MG63 (cell line): Measurements from ENCODE around the gene PRG2. TPM values are rescaled to one million over a fixed set of nuclear protein-coding genes. Genes with fewer than 3 reads are reported as not detected.
"Not testable (repeated sequence)": the region's sequence is repeated elsewhere in the genome, so short reads cannot be mapped to it uniquely, and the experiment has no call there.

Experiments
- DNase-seq: peaks from one replicate; pipeline ENCODE4 v3.0.0-alpha.2; 2020
- H3K27me3 ChIP-seq: fragments of 250-450 bp; sonication (Bioruptor Pico); 2 replicates; pipeline ENCODE4 v1.5.1; 2020; ENCODE audit warnings: mild to moderate bottlenecking, moderate library complexity
- H3K36me3 ChIP-seq: fragments of 250-450 bp; sonication (Bioruptor Pico); 2 replicates; pipeline ENCODE4 v1.5.1; 2020; ENCODE audit warnings: mild to moderate bottlenecking, moderate library complexity
- H3K4me3 ChIP-seq: fragments of 250-450 bp; sonication (Bioruptor Pico); 2 replicates; pipeline ENCODE4 v1.5.1; 2020; ENCODE audit warnings: mild to moderate bottlenecking, moderate library complexity
- H3K9me3 ChIP-seq: fragments of 250-450 bp; sonication (Bioruptor Pico); 2 replicates; pipeline ENCODE4 v1.5.1; 2020; ENCODE audit warnings: mild to moderate bottlenecking, moderate library complexity
- total RNA-seq: library from RNA; depleted of rRNA; stranded (reverse); fragments of >200 nt; shearing (Covaris generic); gene quantifications from 2 replicates; pipeline ENCODE4 v1.2.3, GENCODE V29; 2014; ENCODE audit warnings: low replicate concordance

PRG2 gene
- total RNA-seq, 1 experiment from 2014 or later, result not detected

DNA sequence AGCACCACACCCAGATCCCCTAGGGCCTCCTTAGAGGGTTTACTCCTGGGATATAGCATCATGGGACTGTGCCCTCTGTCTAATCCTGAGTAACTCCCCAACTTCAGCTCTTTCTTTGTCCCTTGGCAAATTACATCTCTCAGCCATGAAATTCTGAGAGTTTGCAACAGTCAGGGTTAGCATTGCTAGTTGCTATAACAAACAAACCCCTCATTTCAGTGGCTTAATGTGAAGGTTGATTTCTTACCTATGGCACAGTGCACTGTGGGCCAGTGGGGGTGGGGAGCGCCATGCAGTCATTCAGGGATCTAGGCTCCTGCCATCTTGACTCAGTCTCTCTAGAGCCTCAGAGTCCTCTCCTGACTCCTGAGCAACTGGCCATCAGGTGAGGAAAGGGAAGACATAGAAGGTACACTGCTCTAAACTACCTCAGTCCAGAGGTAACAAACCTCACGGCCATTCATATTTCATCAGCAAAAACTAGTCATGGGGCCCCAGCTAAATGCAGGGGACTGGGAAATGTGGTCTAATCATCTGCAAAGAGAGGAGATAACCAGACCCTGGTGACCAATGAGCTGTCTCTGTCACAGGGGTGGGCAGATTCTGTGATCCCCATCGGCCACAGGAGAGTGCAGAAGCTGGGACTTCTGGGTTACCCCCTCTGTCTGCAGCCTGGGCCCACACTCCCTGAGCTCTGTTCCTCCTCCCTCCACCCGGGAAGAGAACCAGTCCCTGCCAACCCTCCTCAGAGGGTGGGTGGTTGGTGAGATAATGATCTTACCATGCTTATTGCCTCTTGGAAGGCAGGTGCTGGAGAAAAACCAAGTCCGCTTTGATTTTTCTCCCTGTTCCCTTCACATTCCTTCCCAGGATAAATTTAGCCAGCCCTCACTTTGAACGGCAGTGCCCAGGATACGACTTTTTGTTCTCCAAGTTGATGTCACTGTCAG lies 27.0 kb downstream of the PRG2 start:
- no peak for DNase-seq
- H3K9me3 ChIP-seq, result no peaks in the 10 kb centered on the region
- no peak overlapping the region for H3K4me3 ChIP-seq
- no peaks in the 10 kb centered on the region for H3K27me3 ChIP-seq
- no peaks in the 10 kb centered on the region for H3K36me3 ChIP-seq

GRCh38 chr11:57361926-57362325 lies 28.5 kb downstream of the PRG2 start:
- H3K9me3 ChIP-seq, result no peaks in the 10 kb centered on the region
- H3K27me3 ChIP-seq, result no peaks in the 10 kb centered on the region
- no peak for DNase-seq
- H3K36me3 ChIP-seq, result no peaks in the 10 kb centered on the region
- no peak overlapping the region for H3K4me3 ChIP-seq

- H3K9me3 ChIP-seq, H3K36me3 ChIP-seq, H3K4me3 ChIP-seq, DNase-seq, H3K27me3 ChIP-seq: not testable (repeated sequence)
These were observed 29.0 kb downstream of the PRG2 start for GRCh38 chr11:57361420-57361819.

- Histone ChIP-seq H3K4me3 (no peak overlapping the region), H3K36me3 (no peaks in the 10 kb centered on the region), H3K27me3 (no peaks in the 10 kb centered on the region), H3K9me3 (no peaks in the 10 kb centered on the region)
- DNase-seq, result no peak
These were observed 29.5 kb downstream of the PRG2 start for GRCh38 chr11:57360991-57361390.

DNA sequence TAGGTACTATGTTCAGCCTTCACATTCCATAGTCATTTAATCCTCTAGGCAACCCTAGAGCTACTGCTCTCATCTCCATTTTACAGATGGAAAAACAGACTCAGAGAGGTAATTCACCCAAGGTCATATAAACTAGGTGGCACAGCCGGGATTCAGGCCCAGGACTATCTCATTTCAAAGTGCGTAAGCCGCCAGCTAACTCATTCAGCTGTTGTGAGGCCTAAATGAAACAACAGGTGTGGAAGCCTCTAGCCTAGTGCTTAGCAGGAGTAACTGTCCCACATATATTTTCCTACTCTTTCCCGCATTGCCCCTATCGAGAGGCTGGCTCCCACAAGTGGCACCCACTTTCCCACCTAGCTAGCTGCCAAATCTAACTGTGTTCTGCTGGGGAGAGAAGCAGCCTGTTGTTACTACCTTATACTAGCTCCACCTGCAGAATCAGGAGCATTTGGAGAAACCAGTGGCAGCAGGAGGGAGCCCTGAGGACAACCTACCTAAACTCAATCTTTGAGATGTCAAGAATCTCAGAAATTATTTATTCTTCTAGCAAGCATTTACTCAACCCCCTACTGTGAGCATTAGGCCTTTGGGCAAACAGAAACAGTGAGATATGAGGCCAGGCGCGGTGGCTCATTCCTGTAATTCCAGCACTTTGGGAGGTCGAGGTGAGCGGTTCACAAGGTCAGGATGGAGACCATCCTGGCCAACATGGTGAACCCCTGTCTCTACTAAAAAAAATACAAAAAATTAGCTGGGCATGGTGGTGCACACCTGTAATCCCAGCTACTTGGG lies 30.4 kb downstream of the PRG2 start:
- Histone ChIP-seq H3K36me3 (no peaks in the 10 kb centered on the region), H3K4me3 (no peak overlapping the region), H3K9me3 (no peaks in the 10 kb centered on the region), H3K27me3 (no peaks in the 10 kb centered on the region)
- DNase-seq, result no peak

- Histone ChIP-seq H3K4me3 (no peak overlapping the region), H3K27me3 (no peaks in the 10 kb centered on the region), H3K9me3 (no peaks in the 10 kb centered on the region), H3K36me3 (no peaks in the 10 kb centered on the region)
- DNase-seq, result no peak
These were observed 31.1 kb downstream of the PRG2 start for GRCh38 chr11:57359396-57359795.

- no peaks in the 10 kb centered on the region for H3K27me3 ChIP-seq
- H3K36me3 ChIP-seq, result no peaks in the 10 kb centered on the region
- no peak for DNase-seq
These were observed 31.5 kb downstream of the PRG2 start for GRCh38 chr11:57358991-57359390.

GRCh38 chr11:57358543-57358961 lies 31.9 kb downstream of the PRG2 start:
- DNase-seq, result no peak

More at GRCh38 chr11:57358991-57359390, 31.5 kb downstream of the PRG2 start:
- H3K4me3 ChIP-seq, result no peak overlapping the region
- no peaks in the 10 kb centered on the region for H3K9me3 ChIP-seq

DNA sequence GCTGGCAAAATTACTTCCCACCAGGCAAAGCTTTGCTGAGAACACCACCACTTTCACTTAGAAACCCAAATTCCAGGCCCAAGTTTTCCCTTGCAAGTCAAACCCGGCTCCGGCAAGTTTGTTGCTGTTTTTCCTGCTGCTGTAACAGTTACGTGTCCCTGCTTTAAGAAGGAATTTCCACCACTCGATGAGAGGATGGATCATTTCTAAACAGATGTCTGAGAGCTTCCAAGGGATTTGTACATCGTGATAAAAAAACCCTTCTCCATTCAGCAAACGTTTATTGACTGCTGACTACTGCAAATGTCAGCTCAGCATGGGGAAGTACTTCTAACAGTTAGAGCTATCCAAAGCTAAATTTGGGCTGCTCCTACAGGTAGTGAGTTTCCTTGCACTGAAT lies 32.6 kb downstream of the PRG2 start:
- H3K36me3 ChIP-seq, result no peaks in the 10 kb centered on the region
- DNase-seq, result no peak
- H3K4me3 ChIP-seq, result no peak overlapping the region
- H3K9me3 ChIP-seq, result no peaks in the 10 kb centered on the region
- no peaks in the 10 kb centered on the region for H3K27me3 ChIP-seq

More at GRCh38 chr11:57358543-57358961, 31.9 kb downstream of the PRG2 start:
- Histone ChIP-seq H3K36me3 (no peaks in the 10 kb centered on the region), H3K27me3 (no peaks in the 10 kb centered on the region), H3K4me3 (no peak overlapping the region), H3K9me3 (no peaks in the 10 kb centered on the region)

GRCh38 chr11:57357310-57357709 lies 33.1 kb downstream of the PRG2 start:
- no peak for DNase-seq
- Histone ChIP-seq H3K4me3 (no peak overlapping the region), H3K9me3 (no peaks in the 10 kb centered on the region), H3K36me3 (no peaks in the 10 kb centered on the region), H3K27me3 (no peaks in the 10 kb centered on the region)

DNA sequence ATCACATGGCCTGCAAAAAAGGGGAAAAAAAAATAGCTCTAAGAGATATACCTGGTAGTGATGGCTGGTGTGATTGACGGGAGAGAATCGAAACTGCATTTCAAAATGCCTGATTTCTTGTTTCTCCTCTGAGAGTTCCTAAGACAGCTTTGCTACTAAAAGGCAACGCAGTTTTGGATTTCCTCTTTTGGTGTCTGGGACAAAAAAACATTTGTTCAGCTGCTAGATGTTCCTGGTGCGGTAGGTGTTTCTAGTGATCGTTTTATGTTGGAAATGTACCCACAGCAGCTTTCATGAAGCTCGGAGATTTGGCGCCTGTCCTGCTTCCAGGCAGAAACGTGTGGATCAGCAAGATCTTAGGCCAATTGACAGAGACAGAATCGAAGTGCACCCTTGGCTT lies 34.2 kb downstream of the PRG2 start:
- DNase-seq, result no peak
- H3K27me3 ChIP-seq, result no peaks in the 10 kb centered on the region
- H3K36me3 ChIP-seq, result no peaks in the 10 kb centered on the region
- H3K4me3 ChIP-seq, result no peak overlapping the region
- H3K9me3 ChIP-seq, result peaks cover 1% of the 10 kb centered on the region; the same call in 1 of the 2 replicates

GRCh38 chr11:57354699-57355098 lies 35.8 kb downstream of the PRG2 start:
- Histone ChIP-seq H3K27me3 (no peaks in the 10 kb centered on the region), H3K9me3 (peaks cover 1% of the 10 kb centered on the region; the same call in 1 of the 2 replicates), H3K4me3 (no peak overlapping the region), H3K36me3 (no peaks in the 10 kb centered on the region)
- DNase-seq, result no peak

GRCh38 chr11:57353852-57354251 lies 36.6 kb downstream of the PRG2 start:
- DNase-seq, result no peak
- no peaks in the 10 kb centered on the region for H3K27me3 ChIP-seq
- H3K36me3 ChIP-seq, result no peaks in the 10 kb centered on the region
- H3K4me3 ChIP-seq, result no peak overlapping the region
- H3K9me3 ChIP-seq, result peaks cover 1% of the 10 kb centered on the region; the same call in 1 of the 2 replicates

GRCh38 chr11:57353446-57353845 lies 37.0 kb downstream of the PRG2 start:
- Histone ChIP-seq H3K4me3 (no peak overlapping the region), H3K27me3 (no peaks in the 10 kb centered on the region), H3K36me3 (no peaks in the 10 kb centered on the region), H3K9me3 (peaks cover 1% of the 10 kb centered on the region; the same call in 1 of the 2 replicates)
- DNase-seq, result no peak

GRCh38 chr11:57353036-57353435 lies 37.4 kb downstream of the PRG2 start:
- Histone ChIP-seq H3K36me3 (no peaks in the 10 kb centered on the region), H3K4me3 (no peak overlapping the region), H3K9me3 (peaks cover 1% of the 10 kb centered on the region; the same call in 1 of the 2 replicates), H3K27me3 (no peaks in the 10 kb centered on the region)
- no peak for DNase-seq

DNA sequence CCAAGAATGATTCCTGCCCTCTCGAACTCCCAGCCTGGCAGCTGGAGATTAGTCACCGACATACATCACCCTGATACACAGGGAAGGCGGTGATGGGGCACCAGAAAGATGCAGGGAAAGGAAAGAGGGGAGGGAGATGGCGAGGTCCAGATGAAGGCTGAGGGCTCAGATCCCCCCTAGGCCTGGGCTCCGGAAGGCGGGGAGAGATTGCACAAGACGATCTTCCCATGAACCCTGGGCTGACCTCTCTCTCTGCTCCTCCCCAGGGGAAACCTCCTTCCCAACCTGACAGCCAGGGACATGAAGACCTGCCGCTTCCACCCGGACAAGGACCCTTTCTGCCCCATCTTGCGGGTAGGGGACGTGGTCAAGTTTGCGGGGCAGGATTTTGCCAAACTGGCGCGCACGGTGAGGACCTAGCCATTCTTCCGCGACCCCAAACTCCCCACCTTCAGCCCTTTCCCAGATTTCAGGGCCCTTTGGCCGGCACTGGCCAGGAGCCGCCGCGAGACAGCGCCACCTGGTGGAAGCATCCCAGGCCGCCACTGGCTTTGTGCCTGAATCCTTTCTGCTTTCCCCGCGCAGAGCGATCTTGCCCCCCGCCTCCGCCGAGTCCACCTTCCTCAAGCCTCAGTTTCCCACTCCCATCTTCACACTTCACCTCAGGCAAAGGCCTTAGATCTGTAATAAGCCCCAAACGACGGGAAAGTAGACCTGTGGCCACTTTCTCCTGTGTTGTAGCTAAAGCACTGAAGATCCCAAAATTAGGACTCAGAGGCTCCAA lies 40.8 kb downstream of the PRG2 start:
- no peak overlapping the region for H3K4me3 ChIP-seq
- H3K9me3 ChIP-seq, result peaks cover 1% of the 10 kb centered on the region; the same call in 1 of the 2 replicates

More for the DNA sequence above, 40.8 kb downstream of the PRG2 start:
- peak; percentile 28 for DNase-seq
- H3K27me3 ChIP-seq, result no peaks in the 10 kb centered on the region
- H3K36me3 ChIP-seq, result no peaks in the 10 kb centered on the region
